GM18909 (cell line): ENCODE measurements around the gene PALLD.
"Not testable (repeated sequence)": the region's sequence is repeated elsewhere in the genome, so short reads cannot be mapped to it uniquely, and the experiment has no call there.

ENCODE experiments used
- ATAC-seq: cut with Tn5 transposase; IDR thresholded peaks from one replicate; pipeline ENCODE4 v1.9.1; 2021; ENCODE audit warnings: mild to moderate bottlenecking; ENCODE audit not compliant: unreplicated experiment, poor library complexity

Gene PALLD

DNA sequence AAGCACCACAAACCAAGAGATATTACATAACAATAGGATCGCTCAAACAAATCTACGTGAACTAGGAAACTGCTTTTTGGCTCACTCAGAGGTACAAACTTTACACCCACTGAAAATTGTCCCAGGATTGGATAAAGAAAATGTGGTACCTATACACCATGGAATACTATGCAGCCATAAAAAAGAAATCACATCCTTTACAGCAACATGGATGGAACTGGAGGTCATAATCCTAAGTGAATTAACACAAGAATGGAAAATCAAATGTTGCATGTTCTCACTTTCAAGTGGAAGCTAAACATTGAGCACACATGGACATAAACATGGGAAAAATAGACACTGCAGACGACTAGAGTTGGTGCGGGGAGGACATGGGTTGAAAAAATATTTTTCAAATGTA lies 305.4 kb downstream of the PALLD start:
- ATAC-seq, result no peak

GRCh38 chr4:168803052-168803451 lies 306.2 kb downstream of the PALLD start:
- not testable (repeated sequence) for ATAC-seq

DNA sequence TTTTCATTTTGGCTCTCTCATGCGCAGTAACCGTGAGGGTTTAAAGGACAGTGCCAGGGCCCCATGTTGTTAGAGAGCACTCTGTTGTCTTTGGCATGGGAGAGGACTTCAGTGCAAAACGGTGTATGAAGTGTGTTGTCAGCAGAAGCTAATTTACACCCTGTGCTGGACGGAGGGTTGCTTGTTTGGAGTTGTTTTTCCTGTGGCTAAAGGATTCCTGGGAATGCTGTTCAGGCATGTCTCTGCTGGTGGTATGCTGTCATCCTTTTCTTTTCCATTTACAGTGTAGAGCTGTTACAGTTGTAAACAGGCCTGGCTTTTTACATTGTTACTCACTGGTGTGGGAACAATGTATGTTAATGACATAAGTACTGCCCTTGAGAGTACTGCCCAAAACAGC lies 306.9 kb downstream of the PALLD start:
- no peak for ATAC-seq

DNA sequence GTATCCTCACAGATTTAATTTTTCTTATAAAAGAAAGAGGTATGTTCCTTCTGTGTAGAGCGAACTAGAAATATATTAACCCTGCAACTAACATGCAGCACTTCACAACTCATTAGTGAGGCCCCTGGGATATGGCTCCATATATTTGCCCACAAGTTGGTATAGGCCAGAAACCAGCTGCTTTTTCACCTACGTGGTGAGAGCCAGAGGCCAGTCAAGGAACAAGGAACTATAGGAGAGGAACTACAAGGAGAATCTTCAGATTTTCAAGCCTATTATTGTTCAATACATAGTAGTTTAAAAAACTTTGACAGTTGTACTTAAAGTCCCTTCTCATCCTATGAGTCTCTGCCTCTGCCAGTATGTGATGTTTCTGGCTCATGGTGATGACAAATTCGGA lies 307.3 kb downstream of the PALLD start:
- no peak for ATAC-seq

DNA sequence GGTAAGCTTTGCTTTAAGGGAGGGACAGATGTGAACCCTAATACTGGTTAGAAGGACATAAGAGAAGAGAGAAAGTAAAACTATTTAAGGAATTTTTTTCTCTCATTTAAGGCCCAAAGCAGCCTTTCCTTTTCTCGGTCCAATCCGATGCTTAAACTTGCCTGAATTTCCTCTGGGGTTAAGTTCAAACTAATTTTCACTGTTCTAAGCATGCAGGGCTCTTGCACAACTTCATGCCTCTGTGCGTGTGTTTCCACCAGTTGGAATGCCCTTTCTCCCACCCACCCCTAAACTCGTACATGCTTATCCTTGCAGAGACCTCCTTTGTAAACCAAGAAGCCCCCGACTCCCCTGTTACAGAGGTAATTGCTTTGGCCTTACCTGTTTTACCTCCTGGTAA lies 308.5 kb downstream of the PALLD start:
- no peak for ATAC-seq

- not testable (repeated sequence) for ATAC-seq
Observed at GRCh38 chr4:168806247-168806646, 309.4 kb downstream of the PALLD start.

DNA sequence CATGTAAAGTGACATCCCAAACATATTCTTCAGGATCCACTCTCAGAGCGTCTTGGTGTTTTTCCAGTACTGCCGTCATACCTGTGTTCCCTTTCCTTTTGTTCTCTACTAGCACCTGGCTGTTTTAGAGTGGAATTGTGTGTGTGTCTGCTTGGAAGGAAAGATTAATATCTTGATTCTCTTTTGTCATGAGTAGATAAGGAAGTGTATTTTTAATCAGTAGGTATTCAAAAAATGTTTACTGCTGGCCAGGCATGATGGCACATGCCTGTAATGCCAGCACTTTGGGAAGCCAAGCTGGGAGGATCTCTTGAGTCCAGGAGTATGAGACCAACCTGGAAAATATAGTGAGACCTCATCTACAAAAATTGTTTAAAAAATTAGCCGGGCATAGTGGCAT lies 314.4 kb downstream of the PALLD start:
- ATAC-seq, result no peak

- no peak for ATAC-seq
Observed at GRCh38 chr4:168811786-168812651, 315.2 kb downstream of the PALLD start.

DNA sequence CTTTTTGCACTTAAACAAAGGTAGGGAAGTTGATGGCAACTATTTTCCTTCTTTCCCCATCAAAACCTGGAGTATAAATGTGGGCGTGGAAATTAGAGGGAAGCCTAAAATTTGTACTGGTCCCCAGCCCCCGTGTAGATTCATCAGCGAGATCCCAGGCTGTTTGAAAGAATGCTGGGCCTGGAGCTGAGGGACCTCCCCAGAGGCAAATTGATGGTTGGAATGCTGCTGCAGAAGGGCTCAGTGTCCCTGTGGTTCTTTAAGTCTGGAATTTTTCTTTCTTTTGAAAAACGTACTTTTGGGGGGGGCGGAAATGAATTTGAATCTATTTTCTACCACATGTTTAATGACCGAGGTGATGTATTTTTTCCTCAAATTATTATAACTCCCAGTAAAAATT lies 316.0 kb downstream of the PALLD start:
- ATAC-seq, result no peak

DNA sequence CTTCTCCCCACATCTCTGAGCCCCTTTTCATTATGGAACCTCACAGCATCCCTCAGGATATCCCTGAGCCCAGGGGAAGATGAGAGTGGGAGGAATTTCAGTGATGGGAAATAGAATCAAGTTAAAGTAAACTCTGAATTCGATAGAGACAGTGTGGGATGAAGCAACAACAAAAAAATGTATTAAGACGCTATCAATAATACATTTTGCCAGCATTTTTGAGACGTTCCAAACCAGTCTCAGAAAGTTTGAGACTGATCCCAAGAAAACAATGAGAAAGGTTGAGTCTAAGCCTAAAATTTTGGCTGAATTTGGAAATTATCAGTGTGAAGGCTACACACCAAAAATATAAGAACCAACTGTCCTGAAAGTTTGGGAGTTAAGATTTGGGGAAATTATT lies 317.0 kb downstream of the PALLD start:
- ATAC-seq, result no peak

GRCh38 chr4:168815379-168816345 lies 318.8 kb downstream of the PALLD start:
- no peak for ATAC-seq

GRCh38 chr4:168817370-168817769 lies 320.5 kb downstream of the PALLD start:
- ATAC-seq, result no peak

DNA sequence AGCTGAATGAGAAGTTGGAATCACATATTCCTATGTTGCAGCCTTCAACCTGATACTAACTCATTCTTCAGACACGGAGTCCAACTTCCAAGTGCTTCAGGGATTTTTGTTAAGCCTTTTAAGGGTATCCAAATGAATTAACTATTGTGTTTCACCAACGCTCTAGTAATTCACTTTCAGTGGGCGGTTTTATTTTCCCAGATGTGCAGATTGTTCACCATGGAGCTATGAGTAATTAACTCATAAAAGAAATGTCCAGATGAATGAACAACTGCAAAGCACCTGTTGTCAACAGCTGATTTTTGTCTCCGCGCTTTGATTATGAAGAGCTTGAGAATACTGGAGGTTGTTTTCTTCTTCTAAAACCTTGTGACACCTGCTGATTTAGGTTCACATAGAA lies 325.6 kb downstream of the PALLD start:
- no peak for ATAC-seq

GRCh38 chr4:168825975-168826374 lies 329.1 kb downstream of the PALLD start:
- no peak for ATAC-seq

DNA sequence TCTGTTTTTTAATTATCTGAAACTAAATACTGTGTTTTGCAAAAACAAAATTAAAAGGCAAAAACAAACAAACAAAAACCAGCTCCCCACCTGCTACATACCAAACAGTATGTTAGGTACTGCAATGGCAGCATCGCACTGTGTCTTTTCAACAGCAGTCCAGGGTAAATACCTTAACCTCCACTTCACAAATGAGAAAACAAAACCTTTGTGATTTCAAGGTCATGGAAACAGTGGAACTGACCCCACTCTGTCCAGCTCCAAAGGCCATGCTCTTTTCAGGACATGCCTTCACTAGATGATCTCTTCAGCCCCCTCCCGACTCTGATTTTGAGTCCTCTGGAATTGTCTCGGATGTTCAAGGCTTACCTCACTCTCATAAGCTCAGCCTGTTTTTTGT lies 329.8 kb downstream of the PALLD start:
- ATAC-seq, result no peak

- ATAC-seq, result no peak
Observed at GRCh38 chr4:168830777-168831512, 334.1 kb downstream of the PALLD start.

DNA sequence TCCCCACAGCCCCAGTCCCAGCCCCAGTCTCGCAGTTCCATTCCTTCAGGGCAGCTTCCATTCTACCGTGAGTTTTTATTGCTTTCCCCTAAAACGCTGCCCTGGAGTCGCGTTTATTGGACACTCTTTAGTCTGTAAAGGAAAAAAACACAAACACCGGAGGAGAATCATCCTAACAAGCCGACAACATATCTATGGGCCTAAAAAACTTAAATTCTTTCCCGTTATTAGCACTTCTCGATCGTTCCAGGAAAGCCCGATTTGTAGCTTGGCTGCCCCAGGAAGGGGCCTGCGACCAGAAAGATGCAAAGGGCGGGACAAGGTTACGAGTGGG lies 334.7 kb downstream of the PALLD start:
- ATAC-seq, result peak; percentile 11

- peak; percentile 92 for ATAC-seq
Observed at GRCh38 chr4:168831919-168832762, 335.3 kb downstream of the PALLD start.

- ATAC-seq, result peak; percentile 5
Observed at GRCh38 chr4:168832763-168833575, 336.1 kb downstream of the PALLD start.
